ENCODE measurements around the gene PTCD1.
"Not testable (repeated sequence)": the region's sequence is repeated elsewhere in the genome, so short reads cannot be mapped to it uniquely, and the experiment has no call there.

Gene PTCD1

GRCh38 chr7:99380823-99381663, 57.6 kb downstream of the PTCD1 start:
- H3K36me3 ChIP-seq (ENCODE audit: control insufficient read depth, low read length), result peaks cover 64% of the 10 kb centered on the region
- peaks cover 39% of the 10 kb centered on the region for H3F3A ChIP-seq (ENCODE audit: control insufficient read depth, insufficient read depth)
- H3K4me3 ChIP-seq (ENCODE audit: low read length), result peak overlapping the region; percentile 74
- no peak for TF ChIP-seq EZH2phosphoT487 (IDR thresholded peaks at IDR 0.05; ENCODE audit: borderline replicate concordance, low read length)
- TF ChIP-seq CTCF (IDR thresholded peaks at IDR 0.05; ENCODE audit: low read depth, low read length, poor library complexity, severe bottlenecking), result no peak
- 0 out of 2 replicates have a peak, but pooled peaks cover 2% of the 10 kb centered on the region for H4K20me1 ChIP-seq (ENCODE audit: control insufficient read depth, insufficient read depth, low read depth, low read length)
- H3K27me3 ChIP-seq (ENCODE audit: control insufficient read depth, low read length), result no peaks in the 10 kb centered on the region
- no peaks in the 10 kb centered on the region for H3K9me3 ChIP-seq (ENCODE audit: control insufficient read depth, insufficient read depth, low read length)
- H3K9me2 ChIP-seq (replicated peaks; ENCODE audit: control insufficient read depth, low read length), result no peaks in the 10 kb centered on the region
- peaks cover 81% of the 10 kb centered on the region for H3K4me1 ChIP-seq (ENCODE audit: control insufficient read depth, low read length)
- peak overlapping the region; percentile 93 for H3K27ac ChIP-seq (ENCODE audit: low read depth, low read length)
- peak overlapping the region; percentile 91 for H3K4me2 ChIP-seq (ENCODE audit: low read length)
- H3K79me2 ChIP-seq (ENCODE audit: control insufficient read depth, low read length), result peaks cover 74% of the 10 kb centered on the region

- H3K79me2 ChIP-seq (ENCODE audit: control insufficient read depth, low read length), result peaks cover 80% of the 10 kb centered on the region
- no peak for TF ChIP-seq EZH2phosphoT487 (IDR thresholded peaks at IDR 0.05; ENCODE audit: borderline replicate concordance, low read length)
- no peak for TF ChIP-seq CTCF (IDR thresholded peaks at IDR 0.05; ENCODE audit: low read depth, low read length, poor library complexity, severe bottlenecking)
- H3K4me2 ChIP-seq (ENCODE audit: low read length), result peak overlapping the region; percentile 91
- H3K27me3 ChIP-seq (ENCODE audit: control insufficient read depth, low read length), result no peaks in the 10 kb centered on the region
- H3K4me3 ChIP-seq (ENCODE audit: low read length), result peak overlapping the region; percentile 74
- H3F3A ChIP-seq (ENCODE audit: control insufficient read depth, insufficient read depth), result peaks cover 41% of the 10 kb centered on the region
- H4K20me1 ChIP-seq (ENCODE audit: control insufficient read depth, insufficient read depth, low read depth, low read length), result 0 out of 2 replicates have a peak, but pooled peaks cover 5% of the 10 kb centered on the region
- H3K9me3 ChIP-seq (ENCODE audit: control insufficient read depth, insufficient read depth, low read length), result no peaks in the 10 kb centered on the region
- H3K27ac ChIP-seq (ENCODE audit: low read depth, low read length), result peak overlapping the region; percentile 93
- peaks cover 60% of the 10 kb centered on the region for H3K36me3 ChIP-seq (ENCODE audit: control insufficient read depth, low read length)
- no peaks in the 10 kb centered on the region for H3K9me2 ChIP-seq (replicated peaks; ENCODE audit: control insufficient read depth, low read length)
- H3K4me1 ChIP-seq (ENCODE audit: control insufficient read depth, low read length), result peaks cover 88% of the 10 kb centered on the region
Measured at GRCh38 chr7:99380032-99380822, 58.4 kb downstream of the PTCD1 start.

- Histone ChIP-seq H3K27ac (ENCODE audit: low read depth, low read length) (peak overlapping the region; percentile 93), H3K36me3 (ENCODE audit: control insufficient read depth, low read length) (peaks cover 60% of the 10 kb centered on the region), H3K79me2 (ENCODE audit: control insufficient read depth, low read length) (peaks cover 86% of the 10 kb centered on the region), H3K4me2 (ENCODE audit: low read length) (peak overlapping the region; percentile 91), H3F3A (ENCODE audit: control insufficient read depth, insufficient read depth) (peaks cover 41% of the 10 kb centered on the region), H3K4me1 (ENCODE audit: control insufficient read depth, low read length) (peaks cover 88% of the 10 kb centered on the region), H3K4me3 (ENCODE audit: low read length) (peak overlapping the region; percentile 74)
- H4K20me1 ChIP-seq (ENCODE audit: control insufficient read depth, insufficient read depth, low read depth, low read length); H3K9me3 ChIP-seq (ENCODE audit: control insufficient read depth, insufficient read depth, low read length); H3K27me3 ChIP-seq (ENCODE audit: control insufficient read depth, low read length); H3K9me2 ChIP-seq (replicated peaks; ENCODE audit: control insufficient read depth, low read length): not testable (repeated sequence)
Measured at GRCh38 chr7:99379693-99380031, 58.9 kb downstream of the PTCD1 start.

Data from DOHH2 (cell line).